Transverse colon (tissue), 4 donors: Measurements from ENCODE around the gene XYLB. TPM values are rescaled to one million over a fixed set of nuclear protein-coding genes. Genes with fewer than 3 reads are reported as not detected.

Experiments
- DNase-seq: peaks from one replicate; pipeline ENCODE4 v3.0.0-alpha.2; 2019
- H3K27ac ChIP-seq, 4 donors: fragments of 200-600 bp; sonication (generic); 2 replicates each; pipeline ENCODE4 v1.5.1; 2016 to 2018; ENCODE audit warnings: inconsistent platforms in 4 of 4
- H3K27me3 ChIP-seq: fragments of 200-600 bp; sonication (generic); 2 replicates; pipeline ENCODE4 v1.5.1; 2017; ENCODE audit warnings: inconsistent platforms
- H3K36me3 ChIP-seq, 4 donors: fragments of 200-600 bp; sonication (generic); 2 replicates each; pipeline ENCODE4 v1.5.1; 2017 to 2019; ENCODE audit warnings: inconsistent platforms in 4 of 4
- H3K4me1 ChIP-seq, 4 donors: fragments of 200-600 bp; sonication (generic); 2 replicates each; pipeline ENCODE4 v1.5.1; 2017 to 2020; ENCODE audit warnings: inconsistent platforms in 4 of 4
- H3K4me3 ChIP-seq, 4 donors: fragments of 200-600 bp; sonication (generic); 1 replicate in 1 of 4; 2 replicates in 3 of 4; pipeline versions ENCODE4 v1.5.1 to v1.6.1; 2017 to 2019; ENCODE audit warnings: inconsistent platforms in 4 of 4
- H3K9me3 ChIP-seq, 2 donors: fragments of 200-600 bp; sonication (generic); 2 replicates each; pipeline ENCODE4 v1.5.1; 2017 to 2019; ENCODE audit warnings: inconsistent platforms in 2 of 2
- EP300 ChIP-seq: sonication (generic); formaldehyde crosslinking; IDR thresholded peaks from one replicate; pipeline ENCODE4 v1.6.1; 2017; ENCODE audit warnings: antibody characterized with exemption, low read depth
- POLR2A ChIP-seq: fragments of 450-650 bp; IDR thresholded peaks from one replicate; pipeline ENCODE4 v1.6.1; 2016; ENCODE audit warnings: antibody characterized with exemption, mild to moderate bottlenecking, moderate library complexity
- POLR2AphosphoS5 ChIP-seq, 3 donors: sonication (generic); formaldehyde crosslinking; IDR thresholded peaks; one replicate each; pipeline ENCODE4 v1.6.1; 2016; ENCODE audit warnings: antibody characterized with exemption in 3 of 3
- WGBS, 2 donors: methylation state at CpG; one replicate each; pipeline ENCODE4 v1.1.5; 2018; ENCODE audit warnings: low coverage in 1 of 2; 5-methylcytosine and 5-hydroxymethylcytosine counted together
- in situ Hi-C, 4 donors: fragments of 200-750 bp; cut with MboI; loops; one replicate each; pipeline versions ENCODE4 v1.15.0 to v1.15.1; 2017; ENCODE audit warnings: low sequenced_read_pairs in 3 of 4, low pct_ligation_motif_present in 1 of 4, low pct_unique_long_range_greater_than_20kb in 1 of 4
- intact Hi-C: fragments of 100-400 bp; cut with DNase I; formaldehyde crosslinking; loops from one replicate; pipeline ENCODE4 v1.15.1; 2023; ENCODE audit warnings: low total_unique reads
- total RNA-seq, 4 donors: library from RNA; depleted of rRNA; stranded (reverse); fragments of >200 nt; gene quantifications; one replicate each; pipeline ENCODE4 v1.1.0, GENCODE V29; 2016
- TF ChIP-seq, protein P1 (sequence below), 5 experiments: fragments of 200-600 bp in 3 of 5; fragments of 450-650 bp in 2 of 5; sonication (generic) in 3 of 5; IDR thresholded peaks; 1 replicate in 2 of 5; 2 replicates in 3 of 5; pipeline ENCODE4 v1.5.1; 2016 to 2017; ENCODE audit warnings: antibody characterized with exemption in 5 of 5, inconsistent platforms in 3 of 5, mild to moderate bottlenecking in 2 of 5, moderate library complexity in 1 of 5

The XYLB gene
- total RNA-seq, 4 donors from 2014 or later = 13.5 to 18.7 (median 15.1) TPM

- DNase-seq = no peak
- intact Hi-C loops (no loop called here), in situ Hi-C loops (no loop called here)
- Histone ChIP-seq H3K4me1 (peaks cover 0 to 4% (median under 1%) of the 10 kb centered on the region in 4 donors), H3K27ac (no peak overlapping the region), H3K4me3 (no peak overlapping the region), H3K36me3 (peaks cover 0 to under 1% (median 0%) of the 10 kb centered on the region in 4 donors), H3K27me3 (no peaks in the 10 kb centered on the region), H3K9me3 (no peaks in the 10 kb centered on the region)
- WGBS, 2 donors = 100% methylated on average over 3 of the region's 3 CpGs; no CpG with 5 or more reads in 1 of the 2 donors
- TF ChIP-seq, protein P1, sequence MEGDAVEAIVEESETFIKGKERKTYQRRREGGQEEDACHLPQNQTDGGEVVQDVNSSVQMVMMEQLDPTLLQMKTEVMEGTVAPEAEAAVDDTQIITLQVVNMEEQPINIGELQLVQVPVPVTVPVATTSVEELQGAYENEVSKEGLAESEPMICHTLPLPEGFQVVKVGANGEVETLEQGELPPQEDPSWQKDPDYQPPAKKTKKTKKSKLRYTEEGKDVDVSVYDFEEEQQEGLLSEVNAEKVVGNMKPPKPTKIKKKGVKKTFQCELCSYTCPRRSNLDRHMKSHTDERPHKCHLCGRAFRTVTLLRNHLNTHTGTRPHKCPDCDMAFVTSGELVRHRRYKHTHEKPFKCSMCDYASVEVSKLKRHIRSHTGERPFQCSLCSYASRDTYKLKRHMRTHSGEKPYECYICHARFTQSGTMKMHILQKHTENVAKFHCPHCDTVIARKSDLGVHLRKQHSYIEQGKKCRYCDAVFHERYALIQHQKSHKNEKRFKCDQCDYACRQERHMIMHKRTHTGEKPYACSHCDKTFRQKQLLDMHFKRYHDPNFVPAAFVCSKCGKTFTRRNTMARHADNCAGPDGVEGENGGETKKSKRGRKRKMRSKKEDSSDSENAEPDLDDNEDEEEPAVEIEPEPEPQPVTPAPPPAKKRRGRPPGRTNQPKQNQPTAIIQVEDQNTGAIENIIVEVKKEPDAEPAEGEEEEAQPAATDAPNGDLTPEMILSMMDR (IDR thresholded peaks at IDR 0.05) = no peak
- TF ChIP-seq POLR2AphosphoS5 (IDR thresholded peaks at IDR 0.05) (no peak), EP300 (no peak), POLR2A (no peak)
These were observed 13.8 kb downstream of the XYLB start for GRCh38 chr3:38360345-38360744.

- Histone ChIP-seq H3K4me1 (no peaks in the 10 kb centered on the region), H3K27ac (no peak overlapping the region), H3K4me3 (no peak overlapping the region), H3K9me3 (no peaks in the 10 kb centered on the region), H3K27me3 (no peaks in the 10 kb centered on the region), H3K36me3 (peaks cover 0 to 3% (median 0%) of the 10 kb centered on the region in 4 donors)
- TF ChIP-seq, protein P1 (IDR thresholded peaks at IDR 0.05) = no peak
- TF ChIP-seq POLR2A (no peak), POLR2AphosphoS5 (IDR thresholded peaks at IDR 0.05) (no peak), EP300 (no peak)
- intact Hi-C loops (no loop called here), in situ Hi-C loops (no loop called here)
- no peak for DNase-seq
- 74 to 100% methylated on average over 2 to 4 of the region's 4 CpGs for WGBS, 2 donors
These were observed 14.9 kb downstream of the XYLB start for GRCh38 chr3:38361496-38361895.

GRCh38 chr3:38362825-38363224 lies 16.2 kb downstream of the XYLB start:
- H3K36me3 ChIP-seq = peaks cover 0 to 3% (median 0%) of the 10 kb centered on the region in 4 donors

GRCh38 chr3:38364721-38365400 lies 18.3 kb downstream of the XYLB start:
- intact Hi-C loops (no loop called here), in situ Hi-C loops (no loop called here)
- TF ChIP-seq POLR2AphosphoS5 (IDR thresholded peaks at IDR 0.05) (no peak), POLR2A (no peak), EP300 (no peak)
- TF ChIP-seq, protein P1 (IDR thresholded peaks at IDR 0.05) = no peak
- Histone ChIP-seq H3K27me3 (no peaks in the 10 kb centered on the region), H3K4me3 (no peak overlapping the region), H3K4me1 (no peaks in the 10 kb centered on the region), H3K9me3 (no peaks in the 10 kb centered on the region), H3K27ac (no peak overlapping the region), H3K36me3 (peaks cover 0 to 3% (median 0%) of the 10 kb centered on the region in 4 donors)
- WGBS, 2 donors = 91% methylated on average over 1 to 6 of the region's 6 CpGs
- no peak for DNase-seq

More at GRCh38 chr3:38362825-38363224, 16.2 kb downstream of the XYLB start:
- Histone ChIP-seq H3K4me3 (no peak overlapping the region), H3K9me3 (no peaks in the 10 kb centered on the region), H3K27ac (no peak overlapping the region), H3K4me1 (no peaks in the 10 kb centered on the region), H3K27me3 (no peaks in the 10 kb centered on the region)
- DNase-seq = no peak
- WGBS, 2 donors = 88 to 91% methylated on average over 8 to 9 of the region's 9 CpGs
- intact Hi-C loops (no loop called here), in situ Hi-C loops (no loop called here)
- TF ChIP-seq POLR2A = no peak
- no peak for TF ChIP-seq EP300
- TF ChIP-seq, protein P1 (IDR thresholded peaks at IDR 0.05) = no peak
- no peak for TF ChIP-seq POLR2AphosphoS5 (IDR thresholded peaks at IDR 0.05)
